HT1080 (cell line): ENCODE data around the gene HCRT. TPM values are rescaled to one million over a fixed set of nuclear protein-coding genes. Genes with fewer than 3 reads are reported as not detected.
"Not testable (repeated sequence)": the region's sequence is repeated elsewhere in the genome, so short reads cannot be mapped to it uniquely, and the experiment has no call there.

Experiments
- DNase-seq: peaks from one replicate; pipeline ENCODE4 v3.0.0-alpha.2; 2015; ENCODE audit warnings: low read depth
- total RNA-seq: library from RNA; depleted of rRNA; stranded (reverse); fragments of >200 nt; shearing (Covaris generic); gene quantifications from 2 replicates; pipeline ENCODE4 v1.2.3, GENCODE V29; 2014; rRNA removed

The HCRT gene
- total RNA-seq, 1 experiment from 2014 or later: not detected

- no peak for DNase-seq
These were observed 43.9 kb downstream of the HCRT start for GRCh38 chr17:42141382-42141781.

- not testable (repeated sequence) for DNase-seq
These were observed 44.6 kb downstream of the HCRT start for GRCh38 chr17:42140690-42141089.

DNA sequence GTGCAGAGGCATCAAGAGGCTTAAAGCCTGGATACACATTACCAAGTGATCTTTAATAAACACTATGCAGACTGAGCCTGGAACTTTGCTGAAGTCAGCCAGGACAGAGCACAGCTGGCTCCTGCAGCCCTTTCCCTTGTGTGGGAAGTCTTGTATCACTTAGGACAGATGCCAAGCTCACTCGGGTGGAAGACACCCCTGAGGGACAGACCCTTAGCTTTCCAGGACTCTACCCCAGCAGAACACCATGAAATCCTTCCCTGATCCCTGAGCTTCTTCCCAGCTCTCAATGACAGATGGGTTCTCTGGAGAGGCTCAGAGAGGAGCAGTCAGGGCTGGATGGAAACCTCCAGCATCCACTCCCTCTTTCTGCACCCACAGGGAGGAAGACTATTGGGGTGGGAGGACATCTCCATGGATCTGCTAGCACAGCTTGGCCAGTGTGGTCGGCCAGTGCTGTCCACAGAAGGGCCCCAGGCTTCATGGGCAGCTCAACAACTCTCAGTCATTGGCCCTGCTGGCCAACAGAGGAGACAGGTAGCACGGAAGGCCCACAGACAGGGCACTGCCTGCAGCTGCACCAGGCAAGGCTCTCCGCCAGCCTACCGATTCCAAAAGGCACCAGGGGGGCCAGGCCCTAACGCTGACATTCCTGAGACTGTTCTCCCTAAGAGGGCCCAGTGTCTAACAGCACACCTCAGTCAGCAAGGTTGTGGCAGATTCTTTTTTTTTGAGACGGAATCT lies 46.3 kb downstream of the HCRT start:
- DNase-seq: no peak

DNA sequence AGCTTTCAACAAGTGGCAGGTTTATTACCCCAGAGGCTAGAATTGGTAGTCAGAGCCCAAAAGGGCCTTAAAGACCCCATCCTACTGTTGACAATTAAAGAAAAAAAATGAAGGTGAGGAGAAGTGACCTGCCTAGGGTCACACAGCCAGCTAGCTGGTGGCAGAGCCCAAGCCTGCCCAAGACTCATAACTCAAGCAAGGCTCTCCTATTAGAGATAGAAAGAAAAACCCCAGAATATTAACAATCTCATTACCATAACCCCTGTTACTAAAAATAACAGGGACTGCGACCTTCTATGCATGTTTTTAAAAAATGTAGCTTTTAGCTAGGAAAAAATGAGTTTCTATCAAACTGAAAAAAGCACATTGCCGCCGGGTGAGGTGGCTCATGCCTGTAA lies 48.6 kb downstream of the HCRT start:
- DNase-seq: no peak

GRCh38 chr17:42135664-42136653 lies 49.3 kb downstream of the HCRT start:
- DNase-seq: peak; percentile 80

DNA sequence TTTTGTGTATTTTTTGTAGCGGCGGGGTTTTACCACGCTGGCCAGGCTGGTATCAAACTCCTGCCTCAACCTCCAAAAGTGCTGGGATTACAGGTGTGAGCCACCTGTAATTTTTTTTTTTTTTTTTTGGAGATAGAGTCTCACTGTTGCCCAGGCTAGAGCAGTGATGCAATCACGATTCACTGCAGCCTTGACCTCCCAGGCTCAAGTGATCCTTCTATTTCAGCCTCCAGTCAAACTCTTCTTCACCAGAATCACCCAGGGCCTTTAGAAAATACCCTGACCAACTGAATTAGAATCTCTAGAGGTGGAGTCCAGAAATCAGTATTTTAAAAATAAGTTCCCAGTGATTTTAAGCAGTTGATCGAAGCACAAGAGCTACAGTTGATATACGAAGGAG lies 50.1 kb downstream of the HCRT start:
- no peak for DNase-seq

Other genes starting within 250 kb of the HCRT start
- 41.7 and 66.7 TPM in 2 replicates for gene CNP, start 218.7 kb downstream of the HCRT start, total RNA-seq
- gene DNAJC7, start 168.0 kb downstream of the HCRT start, total RNA-seq: 133 and 150 TPM in 2 replicates
- 47.5 and 53.2 TPM in 2 replicates for gene NKIRAS2, start 165.4 kb downstream of the HCRT start, total RNA-seq
- 0.23 TPM in 2 replicates for gene C17orf113, start 134.9 kb downstream of the HCRT start, total RNA-seq
- gene ZNF385C, start 87.0 kb downstream of the HCRT start, total RNA-seq: not detected in 2 replicates
- 4.9 and 5.7 TPM in 2 replicates for gene DHX58, start 72.7 kb downstream of the HCRT start, total RNA-seq
- 19.6 and 28.0 TPM in 2 replicates for gene KAT2A, start 64.1 kb downstream of the HCRT start, total RNA-seq
- gene HSPB9, start 62.6 kb downstream of the HCRT start, total RNA-seq: 0.23 TPM in 1 of 2 replicates, not detected in the other
- 137 and 277 TPM in 2 replicates for gene RAB5C, start 30.5 kb downstream of the HCRT start, total RNA-seq
- not detected in 2 replicates for gene KCNH4, start 4.3 kb downstream of the HCRT start, total RNA-seq
- 11.6 and 13.3 TPM in 2 replicates for gene GHDC, start 9.0 kb upstream of the HCRT start, total RNA-seq
- 18.1 and 21.8 TPM in 2 replicates for gene STAT5B, start 90.9 kb upstream of the HCRT start, total RNA-seq
- gene STAT5A, start 103.0 kb upstream of the HCRT start, total RNA-seq: 1.1 and 1.7 TPM in 2 replicates
- gene STAT3, start 203.0 kb upstream of the HCRT start, total RNA-seq: 32.9 and 42.2 TPM in 2 replicates
- 232 and 236 TPM in 2 replicates for gene CAVIN1, start 237.8 kb upstream of the HCRT start, total RNA-seq